Glutamatergic neuron (in vitro differentiated cells): ENCODE results near the gene FRMD4B. TPM values are rescaled to one million over a fixed set of nuclear protein-coding genes. Genes with fewer than 3 reads are reported as not detected.

ENCODE experiments used
- DNase-seq: peaks from one replicate; pipeline ENCODE4 v3.0.0; 2022
- H3K27ac Mint-ChIP-seq: one replicate; pipeline ENCODE4 v1.8.0; 2020; ENCODE audit warnings: mild to moderate bottlenecking, mixed read lengths, inconsistent platforms; ENCODE audit not compliant: unreplicated experiment
- H3K27me3 Mint-ChIP-seq: one replicate; pipeline ENCODE4 v1.8.0; 2020; ENCODE audit warnings: mild to moderate bottlenecking, moderate library complexity, mixed read lengths, inconsistent platforms; ENCODE audit not compliant: unreplicated experiment
- H3K36me3 Mint-ChIP-seq: one replicate; pipeline ENCODE4 v1.8.0; 2020; ENCODE audit warnings: mild to moderate bottlenecking, mixed read lengths, inconsistent platforms; ENCODE audit not compliant: unreplicated experiment
- H3K4me1 Mint-ChIP-seq: one replicate; pipeline ENCODE4 v1.8.0; 2020; ENCODE audit warnings: mild to moderate bottlenecking, low read depth, mixed read lengths, inconsistent platforms; ENCODE audit not compliant: unreplicated experiment
- H3K4me3 Mint-ChIP-seq: one replicate; pipeline ENCODE4 v1.8.0; 2020; ENCODE audit warnings: mild to moderate bottlenecking, mixed read lengths, inconsistent platforms; ENCODE audit not compliant: unreplicated experiment
- H3K9me3 Mint-ChIP-seq: one replicate; pipeline ENCODE4 v1.8.0; 2020; ENCODE audit warnings: mild to moderate bottlenecking, moderate library complexity, mixed read lengths, inconsistent platforms; ENCODE audit not compliant: unreplicated experiment
- CTCF ChIP-seq: fragments of 200-600 bp; sonication (generic); IDR thresholded peaks from one replicate; pipeline ENCODE4 v1.5.0; 2021; ENCODE audit not compliant: partially characterized antibody, unreplicated experiment
- total RNA-seq: library from RNA; stranded (reverse); fragmentation: NEBNext Ultra II Directional; extraction: Animal tissue kit (Norgen Biotek cat#: 25700); gene quantifications from one replicate; pipeline ENCODE4 v1.2.1, GENCODE V29; 2021; ENCODE audit not compliant: unreplicated experiment

The FRMD4B gene
- total RNA-seq, 1 donor from 2014 or later, result 3.9 TPM

DNA sequence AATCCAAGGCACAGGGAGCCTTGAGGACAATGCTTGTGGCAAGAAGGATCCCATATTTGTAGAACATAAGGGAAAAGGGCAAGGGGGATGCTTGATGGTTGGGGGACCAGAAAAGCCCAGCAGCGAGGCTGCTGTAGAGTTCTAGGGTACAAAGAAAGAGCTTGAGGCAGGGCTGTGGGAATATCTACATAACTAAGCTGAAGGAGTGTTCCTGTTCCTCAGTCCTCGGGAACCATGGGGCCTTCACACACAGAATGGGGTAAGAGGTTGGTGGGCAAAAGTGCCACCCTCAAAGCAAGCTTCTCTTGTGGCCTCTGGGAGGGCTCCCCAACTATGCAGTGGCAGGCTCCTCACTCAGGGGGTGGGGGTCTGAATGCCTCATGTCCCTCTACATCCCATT lies 6.5 kb upstream of the FRMD4B start:
- H3K9me3 Mint-ChIP-seq, result no peaks in the 10 kb centered on the region
- no peak overlapping the region for H3K4me3 Mint-ChIP-seq
- no peak for TF ChIP-seq CTCF

GRCh38 chr3:69391554-69391953 lies 5.7 kb upstream of the FRMD4B start:
- H3K36me3 Mint-ChIP-seq, result no peaks in the 10 kb centered on the region
- no peak overlapping the region for H3K4me3 Mint-ChIP-seq
- H3K27ac Mint-ChIP-seq, result no peak overlapping the region
- peaks cover 2% of the 10 kb centered on the region for H3K9me3 Mint-ChIP-seq
- peaks cover 19% of the 10 kb centered on the region for H3K4me1 Mint-ChIP-seq
- no peak for DNase-seq
- TF ChIP-seq CTCF, result no peak
- no peaks in the 10 kb centered on the region for H3K27me3 Mint-ChIP-seq

More for the DNA sequence above, 6.5 kb upstream of the FRMD4B start:
- Mint-ChIP-seq H3K36me3 (no peaks in the 10 kb centered on the region), H3K27ac (no peak overlapping the region), H3K4me1 (peaks cover 16% of the 10 kb centered on the region), H3K27me3 (peaks cover 2% of the 10 kb centered on the region)
- no peak for DNase-seq

- no peak for TF ChIP-seq CTCF
Observed at GRCh38 chr3:69390771-69391170, 4.9 kb upstream of the FRMD4B start.

DNA sequence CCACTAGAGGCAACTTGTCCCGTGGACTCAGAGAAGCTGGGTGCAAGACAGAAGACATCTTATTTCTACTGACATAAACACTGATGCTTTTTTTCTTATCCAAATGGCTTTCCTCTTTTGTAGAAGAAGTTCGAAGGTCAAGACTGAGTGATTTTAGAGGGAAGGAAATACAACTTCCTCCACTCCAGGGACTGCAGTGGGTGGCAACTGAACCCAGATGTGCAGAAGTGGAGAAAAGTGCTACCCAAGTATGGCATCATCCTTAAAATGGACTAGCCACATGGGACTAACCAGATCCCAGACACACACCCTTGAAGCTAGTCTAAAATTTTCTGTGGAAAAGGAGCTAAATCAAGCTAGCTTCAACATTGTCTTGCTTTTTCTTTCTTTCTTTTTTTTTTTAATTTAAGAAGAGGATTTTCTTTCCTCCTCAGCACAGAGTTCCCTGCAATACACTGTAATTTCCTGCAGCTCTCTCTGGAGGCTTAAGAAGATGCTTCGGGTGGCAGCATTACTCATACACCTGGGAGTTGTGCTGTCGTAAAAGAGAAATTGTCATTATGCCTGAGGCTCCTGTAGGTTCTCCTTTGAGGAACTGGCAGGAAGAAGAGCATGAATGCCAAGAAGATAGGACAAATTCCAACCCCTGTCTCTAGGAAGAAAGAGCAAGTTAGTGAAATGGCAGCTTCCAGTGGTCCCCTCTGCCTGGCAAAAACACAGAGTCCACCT lies 3.8 kb upstream of the FRMD4B start:
- peaks cover 2% of the 10 kb centered on the region for H3K9me3 Mint-ChIP-seq
- H3K36me3 Mint-ChIP-seq, result no peaks in the 10 kb centered on the region
- no peak for TF ChIP-seq CTCF
- no peak overlapping the region for H3K27ac Mint-ChIP-seq
- H3K4me3 Mint-ChIP-seq, result no peak overlapping the region
- peaks cover 2% of the 10 kb centered on the region for H3K27me3 Mint-ChIP-seq
- DNase-seq, result no peak
- peaks cover 26% of the 10 kb centered on the region for H3K4me1 Mint-ChIP-seq

More at GRCh38 chr3:69390771-69391170, 4.9 kb upstream of the FRMD4B start:
- H3K27ac Mint-ChIP-seq, result no peak overlapping the region
- H3K4me1 Mint-ChIP-seq, result peaks cover 19% of the 10 kb centered on the region
- peaks cover 2% of the 10 kb centered on the region for H3K9me3 Mint-ChIP-seq
- H3K4me3 Mint-ChIP-seq, result no peak overlapping the region
- no peak for DNase-seq
- no peaks in the 10 kb centered on the region for H3K36me3 Mint-ChIP-seq
- H3K27me3 Mint-ChIP-seq, result no peaks in the 10 kb centered on the region

DNA sequence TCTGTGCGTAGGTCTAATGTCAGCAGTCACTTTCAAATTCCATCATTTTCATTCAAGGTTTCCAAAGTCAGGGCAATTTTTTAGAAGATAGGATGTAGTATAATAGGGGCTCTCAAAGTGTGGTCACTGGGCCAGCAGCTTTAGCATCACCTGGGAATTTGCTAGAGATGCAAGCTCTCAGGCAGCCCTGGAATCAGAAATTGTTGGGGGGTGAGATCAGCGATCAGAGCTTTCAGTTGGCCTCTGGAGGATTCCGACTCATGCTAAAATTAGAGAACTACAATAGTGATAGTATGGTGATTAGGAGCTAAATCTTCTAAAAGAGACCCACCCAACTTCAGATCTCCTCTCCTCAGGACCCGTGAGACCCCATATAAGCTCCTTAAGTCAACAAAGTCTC lies 2.4 kb upstream of the FRMD4B start:
- peak overlapping the region; percentile 3 for H3K4me3 Mint-ChIP-seq
- peaks cover 33% of the 10 kb centered on the region for H3K4me1 Mint-ChIP-seq
- H3K27ac Mint-ChIP-seq, result no peak overlapping the region
- no peak for DNase-seq
- no peaks in the 10 kb centered on the region for H3K36me3 Mint-ChIP-seq
- peaks cover 2% of the 10 kb centered on the region for H3K27me3 Mint-ChIP-seq
- peaks cover 2% of the 10 kb centered on the region for H3K9me3 Mint-ChIP-seq
- no peak for TF ChIP-seq CTCF
